GM19468 (cell line): Measurements from ENCODE around the gene VPS8.
"Not testable (repeated sequence)": the region's sequence is repeated elsewhere in the genome, so short reads cannot be mapped to it uniquely, and the experiment has no call there.

Source experiments
- ATAC-seq: cut with Tn5 transposase; IDR thresholded peaks from one replicate; pipeline ENCODE4 v1.9.1; 2021; ENCODE audit warnings: mild to moderate bottlenecking, moderate library complexity, moderate number of reproducible peaks; ENCODE audit not compliant: unreplicated experiment; ENCODE audit errors: extremely low read depth

Gene VPS8

DNA sequence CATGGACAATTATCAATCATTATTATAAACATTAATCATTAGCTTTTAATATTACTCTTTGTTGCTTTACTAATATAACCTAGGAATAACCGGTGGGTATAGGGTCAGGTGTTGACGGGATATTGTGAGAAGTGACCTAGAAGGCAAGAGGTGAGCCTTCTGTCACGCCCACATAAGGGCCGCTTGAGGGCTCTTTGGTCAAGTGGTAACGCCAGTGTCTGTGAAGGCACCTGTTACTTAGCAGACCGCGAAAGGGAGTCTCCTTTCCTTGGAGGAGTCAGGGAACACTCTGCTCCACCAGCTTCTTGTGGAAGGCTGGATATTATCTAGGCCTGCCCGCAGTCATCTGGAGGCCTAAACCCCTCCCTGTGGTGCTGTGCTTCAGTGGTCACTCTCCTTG, 142.9 kb downstream of the VPS8 start:
- ATAC-seq = not testable (repeated sequence)

- no peak for ATAC-seq
Observed at GRCh38 chr3:184965639-184966430, 153.9 kb downstream of the VPS8 start.

DNA sequence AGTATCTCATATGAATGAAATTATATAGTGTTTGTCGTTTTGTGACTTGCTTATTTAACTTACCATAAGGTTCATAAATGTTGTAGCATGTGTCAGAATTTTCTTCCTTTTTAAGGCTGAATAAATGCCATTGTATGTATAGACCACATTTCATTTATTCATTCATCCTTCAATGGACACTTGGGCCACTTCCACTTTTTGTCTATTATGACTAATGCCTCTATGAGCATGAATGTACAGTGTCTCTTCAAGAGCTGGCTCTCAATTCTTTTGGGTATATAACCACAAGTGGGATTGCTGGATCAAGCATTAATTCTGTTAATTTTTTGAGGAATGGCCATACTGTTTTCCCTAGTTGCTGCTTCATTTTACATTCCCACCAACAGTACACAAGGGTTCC, 156.1 kb downstream of the VPS8 start:
- ATAC-seq = no peak

- no peak for ATAC-seq
Observed at GRCh38 chr3:184970186-184970585, 158.2 kb downstream of the VPS8 start.

- no peak for ATAC-seq
Observed at GRCh38 chr3:184977796-184978195, 165.8 kb downstream of the VPS8 start.

GRCh38 chr3:184981071-184981470, 169.1 kb downstream of the VPS8 start:
- no peak for ATAC-seq

- ATAC-seq = no peak
Observed at GRCh38 chr3:184982076-184982475, 170.1 kb downstream of the VPS8 start.

- no peak for ATAC-seq
Observed at GRCh38 chr3:184985586-184985985, 173.6 kb downstream of the VPS8 start.

DNA sequence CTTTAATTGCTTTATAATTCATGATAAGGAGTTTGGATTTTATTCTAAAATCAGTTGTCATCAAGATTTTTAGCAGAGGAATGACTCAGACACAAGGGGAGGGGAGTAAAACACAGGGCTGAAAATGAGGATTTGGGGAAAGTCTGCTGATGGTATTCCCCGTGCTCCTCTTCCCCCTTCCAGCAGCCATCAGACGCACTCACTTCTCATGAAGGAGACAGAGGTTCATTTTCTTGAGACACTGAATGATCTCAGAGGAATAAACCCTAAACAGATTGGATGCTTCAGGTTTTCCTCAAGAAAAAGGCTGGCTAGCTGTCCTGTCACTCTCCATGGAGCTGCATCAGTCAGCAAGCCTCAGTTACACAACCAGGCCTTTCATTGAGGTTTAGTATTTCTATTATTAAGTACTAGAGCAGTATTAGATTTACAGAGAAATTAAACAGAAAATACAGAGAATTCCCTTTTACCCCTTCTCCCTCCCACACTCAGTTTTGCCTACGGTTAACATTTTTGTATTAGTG, 174.5 kb downstream of the VPS8 start:
- ATAC-seq = no peak

GRCh38 chr3:184993394-184993793, 181.4 kb downstream of the VPS8 start:
- no peak for ATAC-seq

- ATAC-seq = not testable (repeated sequence)
Observed at GRCh38 chr3:185003876-185004275, 191.9 kb downstream of the VPS8 start.

GRCh38 chr3:185009650-185010049, 197.7 kb downstream of the VPS8 start:
- no peak for ATAC-seq

GRCh38 chr3:185017584-185017983, 205.6 kb downstream of the VPS8 start:
- not testable (repeated sequence) for ATAC-seq

DNA sequence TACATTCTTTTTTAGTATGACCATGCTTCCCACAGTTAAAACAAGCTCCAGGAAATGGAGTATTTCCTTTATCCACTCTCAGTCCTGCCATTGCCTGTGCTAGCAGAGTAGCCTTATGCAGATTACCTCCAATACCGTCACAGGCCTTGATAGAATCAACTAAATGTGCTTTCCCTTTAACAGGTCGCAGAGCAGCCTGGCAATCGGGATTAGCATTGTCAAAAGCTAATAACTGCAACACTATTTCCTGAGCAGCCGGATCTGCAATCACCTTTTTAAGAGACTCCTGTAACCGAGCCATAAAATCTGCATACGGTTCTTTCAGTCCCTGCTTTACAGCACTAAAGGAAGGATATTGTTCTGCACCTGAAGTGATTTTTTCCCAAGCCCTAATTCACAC, 206.0 kb downstream of the VPS8 start:
- not testable (repeated sequence) for ATAC-seq

GRCh38 chr3:185021256-185021655, 209.3 kb downstream of the VPS8 start:
- no peak for ATAC-seq

DNA sequence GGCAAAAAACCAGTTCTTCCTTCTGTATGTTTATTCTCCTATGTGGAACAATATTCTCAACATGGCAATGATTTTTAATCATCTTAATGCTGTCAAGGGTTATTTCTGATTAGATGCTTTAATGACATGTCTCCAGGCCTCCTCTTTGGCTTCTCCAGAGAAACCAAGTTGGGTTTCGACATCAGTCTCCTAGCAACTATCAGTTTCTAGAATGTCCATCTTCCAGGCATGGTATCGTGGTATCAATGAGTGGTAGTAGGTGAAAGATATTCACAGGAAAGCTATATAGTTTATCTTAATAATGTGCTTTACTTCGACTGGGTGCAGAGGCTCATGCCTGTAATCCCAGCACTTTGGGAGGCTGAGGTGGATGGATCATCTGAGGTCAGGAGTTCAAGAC, 212.4 kb downstream of the VPS8 start:
- no peak for ATAC-seq

GRCh38 chr3:185024966-185025365, 213.0 kb downstream of the VPS8 start:
- ATAC-seq = no peak

DNA sequence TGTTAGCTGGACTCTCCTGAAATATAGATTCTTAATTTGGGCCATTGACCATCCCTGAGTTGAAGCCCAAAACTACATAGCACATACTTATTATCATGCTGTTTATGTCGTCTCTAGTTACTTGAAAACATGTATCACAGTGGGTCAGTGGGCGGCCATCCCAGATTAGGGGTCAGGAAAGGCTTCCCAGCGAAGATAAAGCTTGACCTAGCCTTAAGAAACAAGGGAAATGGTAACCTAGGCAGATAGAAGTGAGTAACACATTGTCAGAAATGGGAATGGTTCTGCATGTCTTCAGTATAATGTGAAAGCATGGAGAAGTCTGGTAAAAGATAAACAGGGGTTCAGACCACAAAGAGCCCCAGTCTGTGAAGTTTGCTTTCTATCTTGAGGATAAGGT, 216.2 kb downstream of the VPS8 start:
- ATAC-seq = no peak

DNA sequence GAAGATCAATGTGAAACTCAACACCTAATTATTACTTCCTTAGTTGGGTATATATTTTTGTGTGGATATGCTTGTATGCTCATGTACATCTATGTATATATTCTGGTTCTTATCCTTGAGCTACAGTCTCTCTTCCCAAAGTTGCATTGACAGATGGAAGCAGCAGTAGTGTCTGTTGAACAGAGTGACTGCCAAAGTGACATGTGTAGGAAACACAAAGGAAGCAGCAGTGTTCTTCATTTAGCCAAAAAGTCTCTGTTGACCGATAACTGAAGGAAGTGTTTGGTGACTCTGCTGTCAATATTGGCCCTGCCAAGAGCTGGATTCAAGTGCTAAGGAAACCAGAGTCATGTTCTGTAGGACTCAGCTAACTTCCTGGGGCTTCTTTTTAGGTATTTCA, 217.1 kb downstream of the VPS8 start:
- ATAC-seq = no peak

GRCh38 chr3:185030399-185030798, 218.4 kb downstream of the VPS8 start:
- no peak for ATAC-seq

DNA sequence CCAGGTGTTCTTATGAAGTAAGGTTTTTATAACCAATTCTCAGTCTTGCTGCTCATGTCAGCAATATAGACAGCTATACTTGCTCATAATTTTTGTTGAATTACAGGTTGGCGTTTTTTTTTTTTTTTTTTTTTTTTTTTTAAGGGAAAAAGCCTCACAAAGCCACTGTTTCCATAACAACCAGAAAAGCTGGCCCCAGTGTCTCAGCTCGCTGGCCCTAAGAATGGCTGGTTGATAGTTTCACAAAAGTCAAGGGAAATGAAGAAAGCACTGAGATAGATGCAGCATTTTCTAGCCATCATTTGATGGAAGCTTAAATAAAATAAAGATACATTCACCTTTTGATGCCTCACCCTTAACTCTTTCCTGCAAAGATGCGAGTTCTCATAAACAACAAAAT, 219.0 kb downstream of the VPS8 start:
- ATAC-seq = no peak

GRCh38 chr3:185037801-185038200, 225.8 kb downstream of the VPS8 start:
- no peak for ATAC-seq
